Right lobe of liver (tissue), 6 donors: ENCODE results near the gene ZNF35. TPM values are rescaled to one million over a fixed set of nuclear protein-coding genes. Genes with fewer than 3 reads are reported as not detected.

Experiments used
- ATAC-seq, 4 donors: fragments of 200-7000 bp; cut with Tn5 transposase; one replicate each; pipeline ENCODE4 v1.9.1; 2020; ENCODE audit warnings: mild to moderate bottlenecking in 4 of 4, moderate library complexity in 4 of 4
- DNase-seq, 3 donors: peaks; one replicate each; pipeline ENCODE4 v3.0.0-alpha.2; 2020
- H3K27ac ChIP-seq, 3 donors: fragments of 200-600 bp; one replicate each; pipeline ENCODE4 v1.8.0; 2022
- H3K27me3 ChIP-seq, 2 donors: fragments of 200-600 bp; one replicate each; pipeline ENCODE4 v1.8.0; 2022
- H3K36me3 ChIP-seq, 4 donors: fragments of 200-600 bp; sonication (generic) in 1 of 4; one replicate each; pipeline versions ENCODE4 v1.5.1 to v1.8.0; 2017 to 2022; ENCODE audit warnings: control low read depth in 1 of 4
- H3K4me1 ChIP-seq, 4 donors: fragments of 200-600 bp; sonication (generic) in 1 of 4; one replicate each; pipeline versions ENCODE4 v1.5.1 to v1.8.0; 2017 to 2022; ENCODE audit warnings: control low read depth in 1 of 4
- H3K4me3 ChIP-seq, 3 donors: fragments of 200-600 bp; one replicate each; pipeline ENCODE4 v1.8.0; 2022
- H3K9me3 ChIP-seq, 4 donors: fragments of 200-600 bp; sonication (generic) in 1 of 4; one replicate each; pipeline versions ENCODE4 v1.5.1 to v1.8.0; 2017 to 2022; ENCODE audit warnings: control low read depth in 1 of 4
- POLR2A ChIP-seq: fragments of 450-650 bp; IDR thresholded peaks from one replicate; pipeline ENCODE4 v1.6.1; 2017; ENCODE audit warnings: antibody characterized with exemption, mild to moderate bottlenecking
- WGBS: methylation state at CpG from one replicate; pipeline ENCODE4 v1.1.6; 2018; ENCODE audit warnings: low coverage, low lambda C conversion rate; ENCODE audit not compliant: insufficient coverage; ENCODE audit errors: missing lambda C conversion rate; 5-methylcytosine and 5-hydroxymethylcytosine counted together
- intact Hi-C, 2 donors: fragments of 100-400 bp; cut with DNase I; formaldehyde crosslinking; loops; one replicate each; pipeline versions ENCODE4 v1.11.2 to v1.14.1; 2022
- total RNA-seq, 6 experiments: library from RNA; depleted of rRNA in 2 of 6; stranded (reverse); fragments of >200 nt in 2 of 6; fragmentation: NEBNext Ultra II Directional in 3 of 6; extraction: Animal tissue kit (Norgen Biotek cat#: 25700) in 3 of 6; gene quantifications; one replicate each; pipeline versions ENCODE4 v1.1.0 to v1.2.4, GENCODE V29; 2016 to 2023
- TF ChIP-seq, protein P1 (sequence below), 4 donors: fragments of 200-600 bp in 3 of 4; fragments of 450-650 bp in 1 of 4; IDR thresholded peaks; one replicate each; pipeline versions ENCODE4 v1.5.1 to v1.8.0; 2016 to 2022; ENCODE audit warnings: antibody characterized with exemption in 4 of 4, mild to moderate bottlenecking in 2 of 4
- donor health status: DM: no; HTN: yes; CAD: no.
- donor health status: DM: no; HTN: no; CAD: no.
- donor health status: DM: no; HTN: no; CAD: no.
- donor health status: DM: no; HTN: yes; CAD: no.
- donor health status: DM: no; HTN: yes; CAD: no.

ZNF35 gene
- total RNA-seq, 6 experiments from 2014 or later, result 1.6 to 3.0 (median 2.1) TPM

DNA sequence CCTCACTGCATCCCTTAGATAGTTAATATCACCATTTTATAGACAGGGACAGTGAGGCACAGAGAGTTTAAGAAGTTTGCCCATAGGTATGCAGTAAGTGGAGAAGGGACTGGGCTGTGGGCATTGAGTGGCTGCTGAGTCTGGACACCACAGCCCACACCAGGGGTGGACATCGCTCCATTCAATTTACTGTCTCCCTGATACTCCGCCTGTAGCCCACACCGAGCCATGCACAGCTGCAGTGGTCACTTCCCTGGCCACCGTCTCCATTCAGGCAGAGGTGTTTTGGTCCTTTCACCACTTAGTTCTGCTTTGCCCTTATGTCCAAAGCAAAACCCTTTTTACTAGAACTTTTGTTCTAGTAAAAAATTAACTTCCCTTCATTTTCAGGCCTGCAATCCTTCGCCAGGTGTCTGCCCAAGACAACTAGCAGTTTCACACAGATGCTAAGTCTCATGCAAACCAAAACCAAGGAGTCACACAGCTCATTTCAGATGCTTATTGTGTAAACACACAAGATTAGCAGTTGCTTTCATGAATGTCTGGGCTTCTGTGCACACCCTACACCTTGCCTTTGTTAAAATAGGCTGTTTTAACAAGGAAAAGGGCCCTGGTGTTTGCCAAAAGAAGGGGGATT is 30.1 kb downstream of the ZNF35 start:
- intact Hi-C loops, result no loop called here
- Histone ChIP-seq H3K4me3 (no peak overlapping the region), H3K36me3 (no peaks in the 10 kb centered on the region), H3K27ac (no peak overlapping the region), H3K4me1 (no peaks in the 10 kb centered on the region), H3K27me3 (no peaks in the 10 kb centered on the region), H3K9me3 (no peaks in the 10 kb centered on the region)
- WGBS, result 90% methylated on average over 5 of the region's 5 CpGs
- ATAC-seq (no peak), DNase-seq (no peak)
- TF ChIP-seq POLR2A, result no peak
- TF ChIP-seq, protein P1, sequence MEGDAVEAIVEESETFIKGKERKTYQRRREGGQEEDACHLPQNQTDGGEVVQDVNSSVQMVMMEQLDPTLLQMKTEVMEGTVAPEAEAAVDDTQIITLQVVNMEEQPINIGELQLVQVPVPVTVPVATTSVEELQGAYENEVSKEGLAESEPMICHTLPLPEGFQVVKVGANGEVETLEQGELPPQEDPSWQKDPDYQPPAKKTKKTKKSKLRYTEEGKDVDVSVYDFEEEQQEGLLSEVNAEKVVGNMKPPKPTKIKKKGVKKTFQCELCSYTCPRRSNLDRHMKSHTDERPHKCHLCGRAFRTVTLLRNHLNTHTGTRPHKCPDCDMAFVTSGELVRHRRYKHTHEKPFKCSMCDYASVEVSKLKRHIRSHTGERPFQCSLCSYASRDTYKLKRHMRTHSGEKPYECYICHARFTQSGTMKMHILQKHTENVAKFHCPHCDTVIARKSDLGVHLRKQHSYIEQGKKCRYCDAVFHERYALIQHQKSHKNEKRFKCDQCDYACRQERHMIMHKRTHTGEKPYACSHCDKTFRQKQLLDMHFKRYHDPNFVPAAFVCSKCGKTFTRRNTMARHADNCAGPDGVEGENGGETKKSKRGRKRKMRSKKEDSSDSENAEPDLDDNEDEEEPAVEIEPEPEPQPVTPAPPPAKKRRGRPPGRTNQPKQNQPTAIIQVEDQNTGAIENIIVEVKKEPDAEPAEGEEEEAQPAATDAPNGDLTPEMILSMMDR (IDR thresholded peaks at IDR 0.05), result no peak

DNA sequence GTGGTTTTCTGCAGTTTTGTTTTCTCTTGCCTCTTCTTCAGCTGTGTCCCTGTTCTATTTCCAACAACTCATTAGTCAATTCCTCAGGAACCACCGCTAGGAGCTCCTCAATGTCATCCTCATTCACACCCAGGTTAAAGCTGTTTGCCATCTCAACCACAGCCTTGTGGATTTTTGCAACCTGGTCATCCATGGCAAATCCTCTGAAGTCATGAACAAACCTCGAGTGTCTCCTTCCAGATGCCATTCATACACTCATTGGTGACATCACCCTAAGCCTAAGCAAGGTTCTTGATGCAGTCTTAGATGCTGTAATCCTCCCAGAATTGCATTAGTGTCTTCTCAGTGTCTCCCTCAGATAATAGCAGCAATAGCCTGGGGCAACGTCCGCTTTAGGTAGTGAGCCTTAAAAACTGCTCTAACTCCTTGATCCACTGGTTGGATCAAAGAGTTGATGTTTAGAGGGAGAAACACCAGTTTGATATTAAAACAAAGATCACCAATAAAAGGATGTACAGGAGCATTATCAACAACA is 32.5 kb downstream of the ZNF35 start:
- TF ChIP-seq, protein P1 (IDR thresholded peaks at IDR 0.05), result no peak
- no peak for TF ChIP-seq POLR2A
- Histone ChIP-seq H3K27ac (no peak overlapping the region), H3K27me3 (no peaks in the 10 kb centered on the region), H3K9me3 (no peaks in the 10 kb centered on the region), H3K4me3 (no peak overlapping the region), H3K4me1 (no peaks in the 10 kb centered on the region), H3K36me3 (no peaks in the 10 kb centered on the region)
- 90% methylated on average over 4 of the region's 4 CpGs for WGBS
- no peak for DNase-seq
- no peak for ATAC-seq
- intact Hi-C loops, result no loop called here

- H3K27ac ChIP-seq, result no peak overlapping the region
- no peak for TF ChIP-seq POLR2A
- TF ChIP-seq, protein P1 (IDR thresholded peaks at IDR 0.05), result no peak
- no peak for DNase-seq
- intact Hi-C loops, result no loop called here
- no peak for ATAC-seq
- H3K27me3 ChIP-seq, result no peaks in the 10 kb centered on the region
- no peak overlapping the region for H3K4me3 ChIP-seq
- H3K4me1 ChIP-seq, result no peaks in the 10 kb centered on the region
- 67% methylated on average over 2 of the region's 2 CpGs for WGBS
- H3K36me3 ChIP-seq, result no peaks in the 10 kb centered on the region
- no peaks in the 10 kb centered on the region for H3K9me3 ChIP-seq
Observed at GRCh38 chr3:44682182-44682896, 33.8 kb downstream of the ZNF35 start.

DNA sequence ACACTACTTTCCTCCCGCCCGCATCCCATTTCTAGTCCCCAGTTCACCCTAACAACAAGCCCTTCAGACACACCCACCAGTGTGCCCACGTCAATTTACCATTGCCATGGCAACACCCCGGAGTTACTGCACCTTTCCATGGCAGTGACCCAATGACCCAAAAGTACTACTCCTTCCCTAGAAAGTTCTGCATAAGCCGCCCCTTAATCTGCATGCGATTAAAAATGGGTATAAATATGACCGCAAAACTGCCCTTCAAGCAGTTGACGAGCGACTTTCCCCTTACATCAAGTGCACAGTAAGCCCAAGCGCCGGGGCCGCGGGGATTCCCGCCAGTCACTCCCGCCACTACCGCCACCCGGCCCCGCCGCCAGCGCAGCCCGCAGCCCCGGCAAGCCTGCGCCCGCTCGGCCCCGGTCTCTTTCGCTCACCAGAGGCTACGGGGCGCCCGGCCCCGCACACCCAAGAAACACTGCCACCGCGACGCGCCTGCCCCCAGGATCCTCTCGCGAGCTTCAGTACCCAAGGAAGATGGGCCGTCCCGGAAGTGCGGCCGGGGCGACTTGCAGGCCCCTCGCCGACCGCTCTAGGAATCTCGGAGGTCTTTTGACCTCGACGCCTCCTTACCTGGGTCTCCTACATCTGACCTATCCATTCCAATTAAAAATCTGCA is 36.7 kb downstream of the ZNF35 start:
- no peaks in the 10 kb centered on the region for H3K4me1 ChIP-seq
- H3K9me3 ChIP-seq, result no peaks in the 10 kb centered on the region
- intact Hi-C loops, result no loop called here
- H3K27ac ChIP-seq, result no peak overlapping the region
- 1% methylated on average over 20 of the region's 48 CpGs for WGBS
- ATAC-seq (peak; percentile 62 to 89 (median 78)), DNase-seq (peak; percentile 45 to 79 (median 73))
- no peak for TF ChIP-seq POLR2A
- TF ChIP-seq, protein P1 (IDR thresholded peaks at IDR 0.05), result no peak
- peak overlapping the region; percentile 49 to 79 (median 58) for H3K4me3 ChIP-seq
- no peaks in the 10 kb centered on the region for H3K27me3 ChIP-seq
- no peaks in the 10 kb centered on the region for H3K36me3 ChIP-seq
